Loucy (cell line): ENCODE data around the gene ADAT3.

Experiments
- EZH2phosphoT487 ChIP-seq: fragments of 200-600 bp; IDR thresholded peaks from 2 replicates; pipeline ENCODE4 v1.6.1; 2018; ENCODE audit warnings: antibody characterized with exemption, mild to moderate bottlenecking, moderate library complexity, borderline replicate concordance
- TF ChIP-seq, protein P1 (sequence below): fragments of 200-600 bp; sonication (generic); conservative IDR thresholded peaks from 2 replicates; pipeline ENCODE4 v1.5.1; 2014; ENCODE audit warnings: mild to moderate bottlenecking, antibody characterized with exemption, low read length

DNA sequence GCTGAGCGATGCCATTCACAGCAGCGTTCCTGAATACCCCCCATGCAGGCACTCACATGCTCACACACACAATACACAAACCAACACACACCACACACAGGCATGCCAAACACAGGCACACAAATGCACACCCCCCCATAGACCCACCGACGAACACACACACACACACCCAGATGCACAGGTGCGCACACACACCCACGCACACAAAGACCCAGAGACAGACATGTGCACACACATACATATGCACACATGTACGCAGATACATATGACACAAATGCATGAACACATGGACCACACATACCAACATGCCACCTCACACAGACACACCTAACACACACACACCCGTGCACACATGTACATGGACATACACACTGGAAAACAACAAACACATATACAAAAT lies 28.7 kb downstream of the ADAT3 start:
- TF ChIP-seq, protein P1, sequence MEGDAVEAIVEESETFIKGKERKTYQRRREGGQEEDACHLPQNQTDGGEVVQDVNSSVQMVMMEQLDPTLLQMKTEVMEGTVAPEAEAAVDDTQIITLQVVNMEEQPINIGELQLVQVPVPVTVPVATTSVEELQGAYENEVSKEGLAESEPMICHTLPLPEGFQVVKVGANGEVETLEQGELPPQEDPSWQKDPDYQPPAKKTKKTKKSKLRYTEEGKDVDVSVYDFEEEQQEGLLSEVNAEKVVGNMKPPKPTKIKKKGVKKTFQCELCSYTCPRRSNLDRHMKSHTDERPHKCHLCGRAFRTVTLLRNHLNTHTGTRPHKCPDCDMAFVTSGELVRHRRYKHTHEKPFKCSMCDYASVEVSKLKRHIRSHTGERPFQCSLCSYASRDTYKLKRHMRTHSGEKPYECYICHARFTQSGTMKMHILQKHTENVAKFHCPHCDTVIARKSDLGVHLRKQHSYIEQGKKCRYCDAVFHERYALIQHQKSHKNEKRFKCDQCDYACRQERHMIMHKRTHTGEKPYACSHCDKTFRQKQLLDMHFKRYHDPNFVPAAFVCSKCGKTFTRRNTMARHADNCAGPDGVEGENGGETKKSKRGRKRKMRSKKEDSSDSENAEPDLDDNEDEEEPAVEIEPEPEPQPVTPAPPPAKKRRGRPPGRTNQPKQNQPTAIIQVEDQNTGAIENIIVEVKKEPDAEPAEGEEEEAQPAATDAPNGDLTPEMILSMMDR = no peak
- no peak for TF ChIP-seq EZH2phosphoT487
